ENCODE data around the gene NEO1. TPM values are rescaled to one million over a fixed set of nuclear protein-coding genes. Genes with fewer than 3 reads are reported as not detected.

The NEO1 gene
- polyA plus RNA-seq, 1 of the 3 experiments (the other 2 are of a cell fraction), result 13.1 TPM

DNA sequence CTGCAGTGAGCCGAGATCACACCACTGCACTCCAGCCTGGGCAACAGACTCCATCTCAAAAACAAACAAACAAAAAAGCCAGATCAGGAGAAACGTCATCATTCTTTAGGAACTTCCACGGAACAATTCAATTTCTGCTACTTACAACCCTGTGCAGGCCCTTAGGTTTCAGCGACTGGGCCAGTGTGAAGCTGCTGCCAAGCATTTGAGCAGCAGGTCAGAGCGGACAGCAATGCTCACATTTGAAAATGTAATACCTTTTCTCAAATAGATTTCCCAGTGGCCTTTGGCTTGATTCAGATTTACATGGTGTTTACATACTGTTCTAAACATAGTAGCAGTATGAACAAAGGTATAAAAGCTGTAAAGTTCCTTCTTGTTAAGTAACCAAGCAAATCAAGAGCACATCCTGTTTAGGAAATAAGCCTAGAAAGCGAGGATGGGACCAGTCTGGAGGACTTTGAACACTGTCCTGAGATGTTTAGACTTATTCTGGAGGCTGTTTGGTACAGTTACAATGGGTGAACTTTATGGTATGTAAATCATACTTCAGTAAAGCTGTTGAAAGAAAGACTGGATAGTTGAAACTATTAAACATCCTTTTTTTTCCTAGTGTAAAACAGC is 175.3 kb downstream of the NEO1 start:
- H3K4me2 ChIP-seq, result no peak overlapping the region
- TF ChIP-seq PBX3 (IDR thresholded peaks at IDR 0.05), result no peak
- no peak for TF ChIP-seq JUND (IDR thresholded peaks at IDR 0.05)
- TF ChIP-seq FOXM1 (IDR thresholded peaks at IDR 0.05; ENCODE audit: low read depth), result no peak
- no peak for TF ChIP-seq ELF1 (IDR thresholded peaks at IDR 0.05)
- no peak for TF ChIP-seq SMC3 (IDR thresholded peaks at IDR 0.05; ENCODE audit: low read depth, low read length)
- TF ChIP-seq GABPA (IDR thresholded peaks at IDR 0.05; ENCODE audit: low read depth), result no peak
- TF ChIP-seq NFIC (IDR thresholded peaks at IDR 0.05; ENCODE audit: borderline replicate concordance), result no peak
- no peak for TF ChIP-seq FOXJ3 (CRISPR knock-in tag; IDR thresholded peaks at IDR 0.05)
- no peak for TF ChIP-seq MAX (IDR thresholded peaks at IDR 0.05; ENCODE audit: low read depth)
- H3K4me1 ChIP-seq (ENCODE audit: control insufficient read depth in 1 of 2, insufficient read depth in 2 of 2, low read depth in 1 of 2, low read length in 1 of 2), result peaks cover 0 to 3% of the 10 kb centered on the region in 2 experiments; a peak in 1 of 4 replicates
- H3K36me3 ChIP-seq (replicated peaks in 1 of 2; ENCODE audit: control insufficient read depth in 1 of 2, insufficient read depth in 2 of 2, low read length in 1 of 2), result no peaks in the 10 kb centered on the region
- H3K27me3 ChIP-seq (ENCODE audit: insufficient read depth), result no peaks in the 10 kb centered on the region
- no peak overlapping the region for H3K9ac ChIP-seq
- CTCF ChIA-PET, result interaction anchor here (1.5 to 2.3 kb wide), 2 partner anchors 14 to 38 kb away, joined by 3 to 7 read pairs; no protein-coding TSS in a partner anchor
- 84% methylated on average over 6 of the region's 6 CpGs for WGBS (ENCODE audit: low lambda C conversion rate)
- no peak overlapping the region for H2AFZ ChIP-seq (ENCODE audit: low read depth)
- no peaks in the 10 kb centered on the region for H3F3A ChIP-seq (replicated peaks; ENCODE audit: insufficient read depth)
- H3K27ac ChIP-seq (ENCODE audit: low read depth in 2 of 2, low read length in 1 of 2), result no peak overlapping the region
- H4K20me1 ChIP-seq (ENCODE audit: insufficient read depth), result no peaks in the 10 kb centered on the region
- no peak for DNase-seq
- H3K79me2 ChIP-seq (ENCODE audit: insufficient read depth), result no peaks in the 10 kb centered on the region
- 0 out of 2 replicates have a peak, but pooled peaks cover 8% of the 10 kb centered on the region for H3K9me3 ChIP-seq
- POLR2A ChIA-PET, result no interaction called here
- H3K4me3 ChIP-seq (ENCODE audit: low read depth in 2 of 2, low read length in 1 of 2), result no peak overlapping the region
- no peaks in the 10 kb centered on the region for H3K9me2 ChIP-seq

GRCh38 chr15:73228128-73228646 is 175.9 kb downstream of the NEO1 start:
- H3K27ac ChIP-seq (ENCODE audit: low read depth in 2 of 2, low read length in 1 of 2), result no peak overlapping the region
- ChIA-PET POLR2A (no interaction called here), CTCF (interaction anchor here (1.5 to 2.3 kb wide), 2 partner anchors 13 to 38 kb away, joined by 3 to 7 read pairs; no protein-coding TSS in a partner anchor)
- H3K4me1 ChIP-seq (ENCODE audit: control insufficient read depth in 1 of 2, insufficient read depth in 2 of 2, low read depth in 1 of 2, low read length in 1 of 2), result peaks cover 0 to 5% of the 10 kb centered on the region in 2 experiments; a peak in 1 of 4 replicates
- no peak for DNase-seq
- H4K20me1 ChIP-seq (ENCODE audit: insufficient read depth), result no peaks in the 10 kb centered on the region
- H3K79me2 ChIP-seq (ENCODE audit: insufficient read depth), result no peaks in the 10 kb centered on the region
- H3K9me2 ChIP-seq, result no peaks in the 10 kb centered on the region
- no peak overlapping the region for H3K9ac ChIP-seq
- no peaks in the 10 kb centered on the region for H3F3A ChIP-seq (replicated peaks; ENCODE audit: insufficient read depth)
- H3K9me3 ChIP-seq, result 0 out of 2 replicates have a peak, but pooled peaks cover 8% of the 10 kb centered on the region
- no peaks in the 10 kb centered on the region for H3K27me3 ChIP-seq (ENCODE audit: insufficient read depth)
- WGBS (ENCODE audit: low lambda C conversion rate), result 96% methylated on average over 1 of the region's 1 CpG
- no peaks in the 10 kb centered on the region for H3K36me3 ChIP-seq (replicated peaks in 1 of 2; ENCODE audit: control insufficient read depth in 1 of 2, insufficient read depth in 2 of 2, low read length in 1 of 2)
- TF ChIP-seq NFIC (IDR thresholded peaks at IDR 0.05; ENCODE audit: borderline replicate concordance) (no peak), GABPA (IDR thresholded peaks at IDR 0.05; ENCODE audit: low read depth) (no peak), TEAD4 (IDR thresholded peaks at IDR 0.05; ENCODE audit: borderline replicate concordance, insufficient read depth) (no peak), JUND (IDR thresholded peaks at IDR 0.05) (no peak), NRF1 (IDR thresholded peaks at IDR 0.05; ENCODE audit: low read depth, low read length) (no peak), IRF3 (IDR thresholded peaks at IDR 0.05; ENCODE audit: low read depth, low read length) (no peak), USF1 (IDR thresholded peaks at IDR 0.05; ENCODE audit: borderline replicate concordance, low read depth) (no peak), FOXJ3 (CRISPR knock-in tag; IDR thresholded peaks at IDR 0.05) (no peak), POLR2AphosphoS5 (IDR thresholded peaks at IDR 0.05; ENCODE audit: low read depth, low read length) (no peak)
- no peak overlapping the region for H3K4me2 ChIP-seq
- no peak overlapping the region for H3K4me3 ChIP-seq (ENCODE audit: low read depth in 2 of 2, low read length in 1 of 2)
- no peak overlapping the region for H2AFZ ChIP-seq (ENCODE audit: low read depth)
